Suprapubic skin (tissue), 3 donors: ENCODE results near the gene MVD.

Source experiments
- POLR2AphosphoS5 ChIP-seq, 3 donors: sonication (generic); formaldehyde crosslinking; IDR thresholded peaks; one replicate each; pipeline ENCODE4 v1.6.1; 2017; ENCODE audit warnings: antibody characterized with exemption in 3 of 3
- TF ChIP-seq, protein P1 (sequence below), 2 donors: fragments of 200-600 bp in 1 of 2; fragments of 450-650 bp in 1 of 2; sonication (generic) in 1 of 2; IDR thresholded peaks; one replicate each; pipeline ENCODE4 v1.5.1; 2016 to 2019; ENCODE audit warnings: antibody characterized with exemption in 2 of 2, mild to moderate bottlenecking in 1 of 2, moderate library complexity in 1 of 2

DNA sequence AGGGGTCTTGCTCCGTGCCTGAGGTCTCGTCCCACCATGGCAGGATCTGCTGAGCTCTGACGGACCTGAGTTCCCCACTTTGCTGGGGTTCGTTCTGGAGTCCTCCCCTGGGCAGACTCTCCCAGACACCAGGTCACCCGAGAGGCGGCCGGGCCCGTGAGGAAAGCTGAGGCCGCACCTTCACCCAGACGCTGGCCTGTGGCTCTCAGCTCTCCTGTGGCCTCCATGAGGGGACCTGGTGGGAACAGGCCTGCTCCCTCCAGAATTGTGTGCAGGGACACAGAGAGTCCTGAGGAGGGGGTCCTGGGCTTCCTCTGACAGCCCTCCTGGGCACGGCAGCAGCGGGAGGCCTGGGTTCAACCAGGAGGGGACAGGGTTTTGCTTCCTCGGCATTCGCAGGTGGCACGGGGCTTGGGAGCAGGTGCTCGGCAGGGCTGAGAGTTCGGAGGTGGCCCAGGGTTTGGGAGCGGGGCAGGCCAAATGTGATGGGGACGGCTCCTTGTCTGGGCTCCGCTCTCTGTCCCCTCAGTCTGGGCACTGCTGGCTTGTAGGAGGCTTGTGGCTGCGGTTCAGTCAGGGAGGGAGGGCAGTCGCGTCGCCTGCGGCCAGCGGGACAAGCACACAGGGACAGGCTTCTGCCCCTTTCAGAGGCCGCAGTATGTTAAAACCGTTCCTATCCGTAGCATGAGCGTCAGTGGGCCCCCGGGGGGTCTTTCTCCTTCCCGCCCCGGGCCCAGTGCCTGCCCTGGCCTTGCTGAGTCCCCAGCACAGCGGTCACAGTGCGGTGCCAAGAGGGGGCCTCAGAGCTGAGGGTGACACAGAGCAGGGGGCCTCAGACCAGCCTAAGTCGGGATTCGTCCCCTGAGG is 31.6 kb upstream of the MVD start:
- TF ChIP-seq, protein P1, sequence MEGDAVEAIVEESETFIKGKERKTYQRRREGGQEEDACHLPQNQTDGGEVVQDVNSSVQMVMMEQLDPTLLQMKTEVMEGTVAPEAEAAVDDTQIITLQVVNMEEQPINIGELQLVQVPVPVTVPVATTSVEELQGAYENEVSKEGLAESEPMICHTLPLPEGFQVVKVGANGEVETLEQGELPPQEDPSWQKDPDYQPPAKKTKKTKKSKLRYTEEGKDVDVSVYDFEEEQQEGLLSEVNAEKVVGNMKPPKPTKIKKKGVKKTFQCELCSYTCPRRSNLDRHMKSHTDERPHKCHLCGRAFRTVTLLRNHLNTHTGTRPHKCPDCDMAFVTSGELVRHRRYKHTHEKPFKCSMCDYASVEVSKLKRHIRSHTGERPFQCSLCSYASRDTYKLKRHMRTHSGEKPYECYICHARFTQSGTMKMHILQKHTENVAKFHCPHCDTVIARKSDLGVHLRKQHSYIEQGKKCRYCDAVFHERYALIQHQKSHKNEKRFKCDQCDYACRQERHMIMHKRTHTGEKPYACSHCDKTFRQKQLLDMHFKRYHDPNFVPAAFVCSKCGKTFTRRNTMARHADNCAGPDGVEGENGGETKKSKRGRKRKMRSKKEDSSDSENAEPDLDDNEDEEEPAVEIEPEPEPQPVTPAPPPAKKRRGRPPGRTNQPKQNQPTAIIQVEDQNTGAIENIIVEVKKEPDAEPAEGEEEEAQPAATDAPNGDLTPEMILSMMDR (IDR thresholded peaks at IDR 0.05), result no peak
- TF ChIP-seq POLR2AphosphoS5 (IDR thresholded peaks at IDR 0.05), result no peak
